H9 (cell line): ENCODE results near the gene CFH. TPM values are rescaled to one million over a fixed set of nuclear protein-coding genes. Genes with fewer than 3 reads are reported as not detected.

ENCODE experiments used
- DNase-seq: peaks from one replicate; pipeline ENCODE4 v3.0.0-alpha.2; 2017
- H2AFZ ChIP-seq: one replicate; pipeline ENCODE4 v1.6.1; 2013; ENCODE audit warnings: mild to moderate bottlenecking, low read length, control low read depth, moderate library complexity
- H2AK5ac ChIP-seq: 2 replicates; pipeline ENCODE4 v1.6.1; 2013; ENCODE audit warnings: low read length, control low read depth, mixed read lengths; ENCODE audit not compliant: insufficient read length
- H2BK120ac ChIP-seq: one replicate; pipeline ENCODE4 v1.6.1; 2013; ENCODE audit warnings: low read depth, mild to moderate bottlenecking, low read length, control low read depth, inconsistent platforms; ENCODE audit not compliant: poor library complexity, severe bottlenecking
- H2BK12ac ChIP-seq: 2 replicates; pipeline ENCODE4 v1.6.1; 2013; ENCODE audit warnings: low read length, control low read depth, mixed read lengths, low read depth; ENCODE audit not compliant: insufficient read length
- H2BK15ac ChIP-seq: 2 replicates; pipeline ENCODE4 v1.6.1; 2013; ENCODE audit warnings: low read depth, low read length, control low read depth
- H2BK20ac ChIP-seq: one replicate; pipeline ENCODE4 v1.6.1; 2013; ENCODE audit warnings: low read depth, mild to moderate bottlenecking, low read length, control low read depth, inconsistent platforms; ENCODE audit not compliant: poor library complexity, severe bottlenecking
- H2BK5ac ChIP-seq: 2 replicates; pipeline ENCODE4 v1.6.1; 2013; ENCODE audit warnings: low read length, control low read depth, mixed read lengths; ENCODE audit not compliant: insufficient read length
- H3K14ac ChIP-seq: 2 replicates; pipeline ENCODE4 v1.6.1; 2013; ENCODE audit warnings: low read length, control low read depth; ENCODE audit not compliant: insufficient read depth
- H3K18ac ChIP-seq: 2 replicates; pipeline ENCODE4 v1.6.1; 2013; ENCODE audit warnings: low read depth, mild to moderate bottlenecking, mixed read lengths, low read length, control low read depth; ENCODE audit not compliant: insufficient read length
- H3K23ac ChIP-seq: 2 replicates; pipeline ENCODE4 v1.6.1; 2013; ENCODE audit warnings: low read length, control low read depth, mixed read lengths, low read depth; ENCODE audit not compliant: insufficient read length
- H3K23me2 ChIP-seq: 2 replicates; pipeline ENCODE4 v1.6.1; 2013; ENCODE audit warnings: low read depth, mild to moderate bottlenecking, mixed read lengths, low read length, control low read depth; ENCODE audit not compliant: insufficient read length, poor library complexity, severe bottlenecking
- H3K27ac ChIP-seq: 2 replicates; pipeline ENCODE4 v1.5.1; 2013; ENCODE audit warnings: low read length, control low read depth, mixed read lengths, low read depth; ENCODE audit not compliant: insufficient read length
- H3K27me3 ChIP-seq: 2 replicates; pipeline ENCODE4 v1.6.1; 2013; ENCODE audit warnings: low read length, control low read depth, inconsistent platforms; ENCODE audit not compliant: insufficient read depth
- H3K4ac ChIP-seq: 2 replicates; pipeline ENCODE4 v1.6.1; 2013; ENCODE audit warnings: low read depth, mild to moderate bottlenecking, control low read depth, inconsistent platforms, low read length, moderate library complexity
- H3K4me1 ChIP-seq: 2 replicates; pipeline ENCODE4 v1.6.1; 2013; ENCODE audit warnings: low read length, control low read depth, inconsistent platforms; ENCODE audit not compliant: insufficient read depth
- H3K4me2 ChIP-seq: 2 replicates; pipeline ENCODE4 v1.6.1; 2013; ENCODE audit warnings: low read length, control low read depth, mixed read lengths; ENCODE audit not compliant: insufficient read length, insufficient read depth
- H3K56ac ChIP-seq: 2 replicates; pipeline ENCODE4 v1.6.1; 2013; ENCODE audit warnings: low read depth, mild to moderate bottlenecking, mixed read lengths, low read length, control low read depth; ENCODE audit not compliant: insufficient read length
- H3K79me1 ChIP-seq: 2 replicates; pipeline ENCODE4 v1.6.1; 2013; ENCODE audit warnings: low read depth, mild to moderate bottlenecking, moderate library complexity, low read length, control low read depth, inconsistent platforms; ENCODE audit not compliant: insufficient read depth, poor library complexity, severe bottlenecking
- H3K79me2 ChIP-seq: 2 replicates; pipeline ENCODE4 v1.6.1; 2013; ENCODE audit warnings: low read length, control low read depth, inconsistent platforms; ENCODE audit not compliant: insufficient read depth
- H3K9ac ChIP-seq: 2 replicates; pipeline ENCODE4 v1.6.1; 2013; ENCODE audit warnings: low read length, control low read depth, mixed read lengths; ENCODE audit not compliant: insufficient read length; ENCODE audit errors: extremely low read depth
- H3K9me3 ChIP-seq: one replicate; pipeline ENCODE4 v1.6.1; 2013; ENCODE audit warnings: low read depth, low read length, inconsistent platforms; ENCODE audit not compliant: control insufficient read depth
- H3T11ph ChIP-seq: one replicate; pipeline ENCODE4 v1.6.1; 2013; ENCODE audit warnings: mild to moderate bottlenecking, low read length, control low read depth, inconsistent platforms
- H4K20me1 ChIP-seq: one replicate; pipeline ENCODE4 v1.6.1; 2013; ENCODE audit not compliant: control insufficient read depth, insufficient read length, insufficient read depth
- H4K5ac ChIP-seq: 2 replicates; pipeline ENCODE4 v1.6.1; 2013; ENCODE audit warnings: low read depth, mild to moderate bottlenecking, mixed read lengths, low read length, control low read depth; ENCODE audit not compliant: insufficient read length
- H4K8ac ChIP-seq: replicated peaks from 2 replicates; pipeline ENCODE4 v1.6.1; 2013; ENCODE audit warnings: low read length, control low read depth, mixed read lengths, low read depth; ENCODE audit not compliant: insufficient read length
- H4K91ac ChIP-seq: 2 replicates; pipeline ENCODE4 v1.6.1; 2013; ENCODE audit warnings: low read depth, mild to moderate bottlenecking, moderate library complexity, mixed read lengths, low read length, control low read depth; ENCODE audit not compliant: insufficient read length
- H3K27ac Mint-ChIP-seq, 3 experiments: 2 replicates in 2 of 3; 3 replicates in 1 of 3; pipeline ENCODE4 v1.8.0; 2020 to 2021; ENCODE audit warnings: mixed read lengths in 3 of 3, mild to moderate bottlenecking in 1 of 3, moderate library complexity in 1 of 3
- H3K27me3 Mint-ChIP-seq: 2 replicates; pipeline ENCODE4 v1.8.0; 2021; ENCODE audit warnings: low read depth, mild to moderate bottlenecking, moderate library complexity, mixed read lengths
- H3K36me3 Mint-ChIP-seq, 3 experiments: 2 replicates in 2 of 3; 3 replicates in 1 of 3; pipeline ENCODE4 v1.8.0; 2020 to 2021; ENCODE audit warnings: low read depth in 3 of 3, mixed read lengths in 3 of 3; ENCODE audit not compliant: insufficient read depth in 1 of 3
- H3K4me1 Mint-ChIP-seq, 2 experiments: 2 replicates each; pipeline ENCODE4 v1.8.0; 2020; ENCODE audit warnings: mixed read lengths in 2 of 2
- H3K4me3 Mint-ChIP-seq, 2 experiments: 2 replicates in 1 of 2; 3 replicates in 1 of 2; pipeline ENCODE4 v1.8.0; 2020 to 2021; ENCODE audit warnings: mild to moderate bottlenecking in 2 of 2, mixed read lengths in 2 of 2, moderate library complexity in 1 of 2
- H3K9me3 Mint-ChIP-seq, 2 experiments: 2 replicates in 1 of 2; 3 replicates in 1 of 2; pipeline ENCODE4 v1.8.0; 2020; ENCODE audit warnings: mild to moderate bottlenecking in 2 of 2, mixed read lengths in 2 of 2, moderate library complexity in 1 of 2
- CTCF ChIP-seq: fragments of 200-600 bp; sonication (generic); conservative IDR thresholded peaks from 3 replicates; pipeline ENCODE4 v1.8.0; 2021; ENCODE audit warnings: antibody characterized with exemption, mild to moderate bottlenecking
- WGBS: extraction: QIAGEN DNeasy Blood & Tissue Kit; methylation state at CpG from one replicate; pipeline ENCODE4 v1.1.7; 2013; ENCODE audit warnings: missing lambda C conversion rate, low lambda C conversion rate, mixed read lengths; ENCODE audit not compliant: insufficient read length; ENCODE audit errors: extremely low coverage; 5-methylcytosine and 5-hydroxymethylcytosine counted together
- total RNA-seq: library from RNA; stranded (reverse); gene quantifications from 2 replicates; pipeline ENCODE4 v1.2.1, GENCODE V29; 2021

Gene CFH
- total RNA-seq, 1 experiment from 2014 or later = not detected

GRCh38 chr1:196651079-196651478, 764 bp upstream of the CFH start:
- H3K4me1 Mint-ChIP-seq = peaks cover 5 to 6% of the 10 kb centered on the region in 2 experiments
- Histone ChIP-seq H3K14ac (no peak overlapping the region), H3K79me2 (no peaks in the 10 kb centered on the region), H2BK12ac (no peak overlapping the region), H3K4me2 (no peak overlapping the region), H2BK120ac (no peak overlapping the region), H2BK15ac (no peak overlapping the region), H4K8ac (no peak overlapping the region), H3K4ac (no peak overlapping the region), H4K5ac (no peak overlapping the region), H3K27ac (no peak overlapping the region), H2BK20ac (no peak overlapping the region), H3K23me2 (no peaks in the 10 kb centered on the region), H3K23ac (no peak overlapping the region), H2AFZ (no peak overlapping the region), H3K9ac (no peak overlapping the region), H3K79me1 (no peaks in the 10 kb centered on the region), H3K56ac (no peak overlapping the region), H3K4me1 (no peaks in the 10 kb centered on the region), H3K27me3 (no peaks in the 10 kb centered on the region), H4K91ac (no peak overlapping the region), H3T11ph (no peak overlapping the region), H2BK5ac (no peak overlapping the region), H2AK5ac (no peak overlapping the region), H3K18ac (no peak overlapping the region), H4K20me1 (no peaks in the 10 kb centered on the region), H3K9me3 (no peaks in the 10 kb centered on the region)
- WGBS = no CpG with 5 or more reads among the region's 3 CpGs
- H3K4me3 Mint-ChIP-seq = no peak overlapping the region
- no peaks in the 10 kb centered on the region for H3K27me3 Mint-ChIP-seq
- no peak for DNase-seq
- TF ChIP-seq CTCF = no peak
- no peaks in the 10 kb centered on the region for H3K9me3 Mint-ChIP-seq
- H3K36me3 Mint-ChIP-seq = no peaks in the 10 kb centered on the region
- no peak overlapping the region; a peak in 1 of 7 replicates for H3K27ac Mint-ChIP-seq
